Neural progenitor cell (in vitro differentiated cells): Measurements from ENCODE around the gene ZNF560. TPM values are rescaled to one million over a fixed set of nuclear protein-coding genes. Genes with fewer than 3 reads are reported as not detected.

Experiments used
- DNase-seq: peaks from one replicate; pipeline ENCODE4 v3.0.0-alpha.2; 2016; ENCODE audit warnings: low spot score
- H2AFZ ChIP-seq: fragments of 200-600 bp; sonication (generic); replicated peaks from 2 replicates; pipeline ENCODE4 v1.6.1; 2016; ENCODE audit warnings: antibody characterized with exemption
- H3F3A ChIP-seq: fragments of 200-600 bp; sonication (generic); 2 replicates; pipeline ENCODE4 v1.6.1; 2016; ENCODE audit warnings: antibody characterized with exemption, low read depth
- H3K27ac ChIP-seq: fragments of 200-600 bp; sonication (generic); 2 replicates; pipeline ENCODE4 v1.5.1; 2016; ENCODE audit warnings: mild to moderate bottlenecking
- H3K27me3 ChIP-seq: fragments of 200-600 bp; sonication (generic); 2 replicates; pipeline ENCODE4 v1.6.1; 2016; ENCODE audit warnings: mild to moderate bottlenecking, moderate library complexity
- H3K36me3 ChIP-seq: fragments of 200-600 bp; sonication (generic); 2 replicates; pipeline ENCODE4 v1.5.1; 2016
- H3K4me1 ChIP-seq: fragments of 200-600 bp; sonication (generic); 2 replicates; pipeline ENCODE4 v1.6.1; 2016; ENCODE audit warnings: mixed run types
- H3K4me2 ChIP-seq: fragments of 200-600 bp; sonication (generic); 2 replicates; pipeline ENCODE4 v1.6.1; 2016
- H3K4me3 ChIP-seq: fragments of 200-600 bp; sonication (generic); 2 replicates; pipeline ENCODE4 v1.5.1; 2016
- H3K79me2 ChIP-seq: fragments of 200-600 bp; sonication (generic); 2 replicates; pipeline ENCODE4 v1.6.1; 2016; ENCODE audit warnings: low read depth
- H3K9ac ChIP-seq: fragments of 200-600 bp; sonication (generic); 2 replicates; pipeline ENCODE4 v1.6.1; 2016
- H3K9me3 ChIP-seq: fragments of 200-600 bp; sonication (generic); 2 replicates; pipeline ENCODE4 v1.5.1; 2016; ENCODE audit warnings: low read depth
- H4K20me1 ChIP-seq: fragments of 200-600 bp; sonication (generic); 2 replicates; pipeline ENCODE4 v1.6.1; 2016; ENCODE audit warnings: low read depth
- H3K27ac Mint-ChIP-seq: 3 replicates; pipeline ENCODE4 v1.8.0; 2021; ENCODE audit warnings: mixed read lengths
- H3K27me3 Mint-ChIP-seq: 2 replicates; pipeline ENCODE4 v1.8.0; 2022; ENCODE audit warnings: low read depth, mild to moderate bottlenecking, inconsistent platforms, moderate library complexity, mixed read lengths; ENCODE audit not compliant: insufficient read depth
- H3K36me3 Mint-ChIP-seq: 3 replicates; pipeline ENCODE4 v1.8.0; 2021; ENCODE audit warnings: mixed read lengths
- H3K4me1 Mint-ChIP-seq: 3 replicates; pipeline ENCODE4 v1.8.0; 2021; ENCODE audit warnings: mixed read lengths
- H3K4me3 Mint-ChIP-seq: 3 replicates; pipeline ENCODE4 v1.8.0; 2021; ENCODE audit warnings: mild to moderate bottlenecking, moderate library complexity, mixed read lengths
- H3K9me3 Mint-ChIP-seq: 3 replicates; pipeline ENCODE4 v1.8.0; 2020; ENCODE audit warnings: mixed read lengths
- EZH2phosphoT487 ChIP-seq: fragments of 200-600 bp; sonication (generic); IDR thresholded peaks from 2 replicates; pipeline ENCODE4 v1.6.1; 2017; ENCODE audit warnings: antibody characterized with exemption
- total RNA-seq: library from RNA; depleted of rRNA; stranded (reverse); fragments of >200 nt; gene quantifications from 2 replicates; pipeline ENCODE4 v1.2.3, GENCODE V29; 2015; ENCODE audit warnings: low replicate concordance

ZNF560 gene
- total RNA-seq, 1 donor from 2014 or later, result not detected

DNA sequence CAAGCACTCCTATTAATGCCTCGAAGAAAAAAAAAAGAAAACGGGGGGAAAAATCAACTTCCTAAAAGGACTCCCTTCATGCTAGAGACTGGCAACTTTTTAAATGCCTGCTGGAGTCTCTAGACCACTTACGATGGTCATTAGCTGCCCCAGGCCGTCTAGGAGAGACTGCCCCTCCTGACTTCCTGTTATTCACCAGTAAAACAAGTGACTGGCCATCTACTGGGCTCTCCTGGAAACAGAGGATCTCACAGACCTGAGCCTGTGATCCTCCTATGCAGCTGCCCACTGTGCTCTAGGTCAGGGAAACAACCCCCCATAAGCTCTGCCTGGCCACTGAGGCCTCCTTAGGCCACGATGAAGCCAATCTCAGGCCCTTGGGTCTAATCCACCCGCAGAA is 70.5 kb downstream of the ZNF560 start:
- H3K4me2 ChIP-seq, result no peak overlapping the region
- no peaks in the 10 kb centered on the region for H3K9me3 ChIP-seq
- H3K4me1 ChIP-seq, result no peaks in the 10 kb centered on the region
- H2AFZ ChIP-seq, result no peak overlapping the region
- no peaks in the 10 kb centered on the region for H3K27me3 ChIP-seq
- no peak overlapping the region for H3K27ac ChIP-seq
- H3K79me2 ChIP-seq, result no peaks in the 10 kb centered on the region
- H3K27ac Mint-ChIP-seq, result no peak overlapping the region
- no peak for TF ChIP-seq EZH2phosphoT487
- H3F3A ChIP-seq, result no peaks in the 10 kb centered on the region
- no peaks in the 10 kb centered on the region for H4K20me1 ChIP-seq
- H3K9ac ChIP-seq, result no peak overlapping the region
- peaks cover 61% of the 10 kb centered on the region for H3K36me3 Mint-ChIP-seq
- peaks cover 3% of the 10 kb centered on the region for H3K36me3 ChIP-seq
- H3K27me3 Mint-ChIP-seq, result no peaks in the 10 kb centered on the region
- H3K4me1 Mint-ChIP-seq, result no peaks in the 10 kb centered on the region
- H3K9me3 Mint-ChIP-seq, result peaks cover 10% of the 10 kb centered on the region
- no peak for DNase-seq
- no peak overlapping the region for H3K4me3 ChIP-seq
- no peak overlapping the region for H3K4me3 Mint-ChIP-seq

Other genes with a start within 250 kb of the ZNF560 start
- not detected in 2 replicates for gene OR7E24, start 247.7 kb downstream of the ZNF560 start, total RNA-seq
- 12.9 and 21.6 TPM in 2 replicates for gene ZNF699, start 188.8 kb downstream of the ZNF560 start, total RNA-seq
- gene ZNF559, start 174.4 kb downstream of the ZNF560 start, total RNA-seq, result 41.6 and 79.8 TPM in 2 replicates
- 15.7 and 20.9 TPM in 2 replicates for gene ZNF177, start 135.6 kb downstream of the ZNF560 start, total RNA-seq
- 35.1 and 46.2 TPM in 2 replicates for gene ZNF266, start 63.0 kb downstream of the ZNF560 start, total RNA-seq
- 29.6 and 32.6 TPM in 2 replicates for gene ZNF426, start 40.0 kb upstream of the ZNF560 start, total RNA-seq
- gene ZNF121, start 85.9 kb upstream of the ZNF560 start, total RNA-seq, result 134 and 178 TPM in 2 replicates
- gene ZNF561, start 122.6 kb upstream of the ZNF560 start, total RNA-seq, result 45.6 and 80.1 TPM in 2 replicates
- 1.6 and 3.3 TPM in 2 replicates for gene ZNF562, start 176.5 kb upstream of the ZNF560 start, total RNA-seq